Panc1 (cell line): ENCODE data around the gene LCE7A. TPM values are rescaled to one million over a fixed set of nuclear protein-coding genes. Genes with fewer than 3 reads are reported as not detected.

Source experiments
- ATAC-seq: fragments of 200-7000 bp; cut with Tn5 transposase; 2 replicates; pipeline ENCODE4 v1.9.1; 2020; ENCODE audit warnings: mild to moderate bottlenecking, moderate library complexity
- BruUV-seq: library from RNA; stranded (reverse); fragments of 400-500 nt; replicated peaks from 2 replicates; lab custom pipeline; 2021; lab: Mats Ljungman, UMichigan
- CTCF ChIA-PET: fragments of 300-600 bp; sonication (Branson Sonifier 250); formaldehyde crosslinking; loops from one replicate; lab custom pipeline; 2022; ENCODE audit warnings: antibody characterized with exemption; lab: Charles Lee
- POLR2A ChIA-PET: fragments of 300-600 bp; sonication (Branson Sonifier 250); formaldehyde crosslinking; loops from one replicate; lab custom pipeline; 2022; ENCODE audit warnings: antibody characterized with exemption; lab: Charles Lee
- DNase-seq: peaks from one replicate; pipeline ENCODE4 v3.0.0-alpha.2; 2010; ENCODE audit warnings: low read depth, low spot score
- H3K27ac ChIP-seq: 2 replicates; pipeline ENCODE4 v1.5.1; 2011; ENCODE audit warnings: mild to moderate bottlenecking, low read length, inconsistent platforms
- H3K27me3 ChIP-seq: fragments of 200-500 bp; sonication (Bioruptor generic); 2 replicates; pipeline ENCODE4 v1.6.0; 2014; ENCODE audit warnings: low read length, inconsistent platforms; ENCODE audit not compliant: control insufficient read depth, insufficient read depth
- H3K36me3 ChIP-seq: fragments of 200-500 bp; sonication (Bioruptor generic); 2 replicates; pipeline ENCODE4 v1.5.1; 2014; ENCODE audit warnings: inconsistent platforms, mild to moderate bottlenecking, low read length, moderate library complexity; ENCODE audit not compliant: control insufficient read depth, insufficient read depth
- H3K4me1 ChIP-seq: 2 replicates; pipeline ENCODE4 v1.5.1; 2011; ENCODE audit warnings: inconsistent platforms, mild to moderate bottlenecking, low read length, moderate library complexity; ENCODE audit not compliant: control insufficient read depth, insufficient read depth
- H3K4me3 ChIP-seq, 2 experiments: 2 replicates each; pipeline ENCODE4 v1.5.1; 2011 to 2012; ENCODE audit warnings: low read depth in 2 of 2, low read length in 2 of 2, mild to moderate bottlenecking in 2 of 2, inconsistent platforms in 1 of 2, moderate library complexity in 1 of 2
- H3K9me3 ChIP-seq: fragments of 200-500 bp; sonication (Bioruptor generic); 2 replicates; pipeline ENCODE4 v1.5.1; 2014; ENCODE audit warnings: low read depth, mild to moderate bottlenecking, inconsistent platforms, low read length, moderate library complexity; ENCODE audit not compliant: control insufficient read depth, insufficient read depth
- CTCF ChIP-seq: fragments of 450-650 bp; IDR thresholded peaks from 2 replicates; pipeline ENCODE4 v1.5.1; 2017; ENCODE audit warnings: mild to moderate bottlenecking
- POLR2AphosphoS5 ChIP-seq: IDR thresholded peaks from 2 replicates; pipeline ENCODE4 v1.6.1; 2012; ENCODE audit warnings: mild to moderate bottlenecking, low read depth, low read length, moderate library complexity
- REST ChIP-seq, 2 experiments: IDR thresholded peaks; 2 replicates each; pipeline ENCODE4 v1.6.1; 2011 to 2012; ENCODE audit warnings: low read depth in 2 of 2, control low read depth in 1 of 2, low read length in 1 of 2, mild to moderate bottlenecking in 1 of 2, moderate library complexity in 1 of 2; ENCODE audit not compliant: insufficient read depth in 1 of 2
- SIN3A ChIP-seq: IDR thresholded peaks from 2 replicates; pipeline ENCODE4 v1.6.1; 2012; ENCODE audit warnings: low read depth, mild to moderate bottlenecking, low read length, moderate library complexity, borderline replicate concordance; ENCODE audit not compliant: insufficient read depth
- TCF7L2 ChIP-seq: IDR thresholded peaks from 2 replicates; pipeline ENCODE4 v1.6.1; 2011; ENCODE audit warnings: mild to moderate bottlenecking, low read depth, low read length, inconsistent platforms
- in situ Hi-C: cut with HindIII; loops from 2 replicates; pipeline ENCODE4 v1.10.0; 2016; ENCODE audit warnings: low sequenced_read_pairs, low pct_unique_long_range_greater_than_20kb
- intact Hi-C: fragments of 100-400 bp; cut with micrococcal nuclease; formaldehyde crosslinking; loops from one replicate; pipeline ENCODE4 v1.10.0; 2022; ENCODE audit not compliant: unreplicated experiment
- total RNA-seq: library from RNA; stranded (reverse); gene quantifications from one replicate; pipeline ENCODE4 v1.2.1, GENCODE V29; 2021; ENCODE audit not compliant: unreplicated experiment

Gene LCE7A
- total RNA-seq, 1 experiment from 2014 or later, result not detected

GRCh38 chr1:152870831-152871730 lies 11.3 kb downstream of the LCE7A start:
- Histone ChIP-seq H3K27ac (no peak overlapping the region), H3K36me3 (no peaks in the 10 kb centered on the region), H3K4me1 (no peaks in the 10 kb centered on the region), H3K27me3 (no peaks in the 10 kb centered on the region; the same call in 1 of the 2 replicates), H3K4me3 (no peak overlapping the region), H3K9me3 (no peaks in the 10 kb centered on the region)
- DNase-seq (peak; percentile 18), ATAC-seq (peak; percentile 88)
- no TSS peak for BruUV-seq
- ChIA-PET POLR2A (no interaction called here), CTCF (interaction anchor here (0.6 to 1.4 kb wide), 3 partner anchors 217 to 329 kb away, joined by 3 to 11 read pairs (median 3); no protein-coding TSS in a partner anchor)
- in situ Hi-C loops, result no loop called here
- TF ChIP-seq SIN3A (no peak), CTCF (peak; percentile 81)
- intact Hi-C loops, result loop anchor here (1.0 to 10.0 kb wide), 4 partner anchors 51 to 352 kb away; partner anchors contain the start of gene SPRR1B

GRCh38 chr1:152871731-152872126 lies 11.9 kb downstream of the LCE7A start:
- Histone ChIP-seq H3K9me3 (no peaks in the 10 kb centered on the region), H3K36me3 (no peaks in the 10 kb centered on the region), H3K4me3 (no peak overlapping the region), H3K27me3 (no peaks in the 10 kb centered on the region; the same call in 1 of the 2 replicates), H3K4me1 (no peaks in the 10 kb centered on the region), H3K27ac (no peak overlapping the region)
- TF ChIP-seq REST (IDR thresholded peaks at IDR 0.05; ENCODE audit: insufficient read depth in 1 of 2, low read depth in 2 of 2, low read length in 1 of 2) (no peak), CTCF (no peak), TCF7L2 (no peak), POLR2AphosphoS5 (no peak), SIN3A (no peak)
- POLR2A ChIA-PET, result no interaction called here
- intact Hi-C loops (loop anchor here (1.0 to 10.0 kb wide), 4 partner anchors 51 to 352 kb away; partner anchors contain the start of gene SPRR1B), in situ Hi-C loops (no loop called here)
- CTCF ChIA-PET, result interaction anchor here (1.4 kb wide), 1 partner anchor 321 kb away, joined by 11 read pairs; no protein-coding TSS in a partner anchor
- no peak for ATAC-seq
- no peak for DNase-seq
- BruUV-seq, result no TSS peak
